CD4-positive, alpha-beta T cell (primary cell): ENCODE results near the gene ATG2A. TPM values are rescaled to one million over a fixed set of nuclear protein-coding genes. Genes with fewer than 3 reads are reported as not detected.

ENCODE experiments used
- ATAC-seq: fragments of 200-7000 bp; cut with Tn5 transposase; one replicate; pipeline ENCODE4 v1.10.0; 2022; ENCODE audit warnings: mild to moderate bottlenecking; ENCODE audit not compliant: poor library complexity
- CTCF ChIA-PET: fragments of 350-600 bp; sonication (Branson Sonifier 250); formaldehyde crosslinking; loops from one replicate; lab custom pipeline; 2021; ENCODE audit warnings: antibody characterized with exemption, inconsistent platforms; lab: Charles Lee
- POLR2A ChIA-PET: fragments of 350-600 bp; sonication (Branson Sonifier 250); formaldehyde crosslinking; loops from one replicate; lab custom pipeline; 2021; ENCODE audit warnings: antibody characterized with exemption, inconsistent platforms; lab: Charles Lee
- DNase-seq, 14 experiments: peaks; one replicate each; pipeline ENCODE4 v3.0.0-alpha.2; 2013 to 2020; ENCODE audit warnings: mixed read lengths in 2 of 14
- H3K27ac ChIP-seq, 2 donors: one replicate each; pipeline versions ENCODE4 v1.5.1 to v1.7.0; 2013; ENCODE audit warnings: low read length in 2 of 2, low read depth in 1 of 2, mild to moderate bottlenecking in 1 of 2
- H3K27me3 ChIP-seq, 2 experiments: 1 replicate in 1 of 2; 2 replicates in 1 of 2; pipeline versions ENCODE4 v1.6.1 to v1.7.0; 2013; ENCODE audit warnings: low read length in 2 of 2, control low read depth in 1 of 2, mild to moderate bottlenecking in 1 of 2, moderate library complexity in 1 of 2; ENCODE audit not compliant: insufficient read depth in 2 of 2, control insufficient read depth in 1 of 2
- H3K36me3 ChIP-seq: one replicate; pipeline ENCODE4 v1.6.1; 2013; ENCODE audit warnings: low read length, control low read depth; ENCODE audit not compliant: insufficient read depth
- H3K4me1 ChIP-seq: one replicate; pipeline ENCODE4 v1.6.1; 2013; ENCODE audit warnings: low read length, control low read depth; ENCODE audit not compliant: insufficient read depth
- H3K4me3 ChIP-seq: one replicate; pipeline ENCODE4 v1.5.1; 2013; ENCODE audit warnings: mild to moderate bottlenecking, low read length, moderate library complexity
- H3K9me3 ChIP-seq, 2 experiments: 1 replicate in 1 of 2; 2 replicates in 1 of 2; pipeline versions ENCODE4 v1.6.1 to v1.7.0; 2013; ENCODE audit warnings: low read length in 2 of 2, mild to moderate bottlenecking in 2 of 2, control low read depth in 1 of 2, moderate library complexity in 1 of 2; ENCODE audit not compliant: control insufficient read depth in 1 of 2, insufficient read depth in 1 of 2
- H3K27ac Mint-ChIP-seq: one replicate; pipeline ENCODE4 v1.8.0; 2020; ENCODE audit warnings: mixed read lengths
- H3K27me3 Mint-ChIP-seq: one replicate; pipeline ENCODE4 v1.8.0; 2021; ENCODE audit warnings: mixed read lengths
- H3K36me3 Mint-ChIP-seq: one replicate; pipeline ENCODE4 v1.8.0; 2021; ENCODE audit warnings: low read depth, mixed read lengths
- H3K4me1 Mint-ChIP-seq: one replicate; pipeline ENCODE4 v1.8.0; 2021; ENCODE audit warnings: low read depth, mixed read lengths
- H3K4me3 Mint-ChIP-seq: one replicate; pipeline ENCODE4 v1.8.0; 2020; ENCODE audit warnings: mild to moderate bottlenecking, mixed read lengths
- H3K9me3 Mint-ChIP-seq: one replicate; pipeline ENCODE4 v1.8.0; 2020; ENCODE audit warnings: mixed read lengths
- CTCF ChIP-seq: fragments of 200-600 bp; IDR thresholded peaks from one replicate; pipeline ENCODE4 v1.8.0; 2022; ENCODE audit warnings: antibody characterized with exemption, mild to moderate bottlenecking
- intact Hi-C, 2 experiments: fragments of 100-400 bp; cut with DNase I in 1 of 2; cut with micrococcal nuclease in 1 of 2; formaldehyde crosslinking; loops; one replicate each; pipeline versions ENCODE4 v1.15.1 to v1.9.0; 2023 to 2025; cut with DNase I, micrococcal nuclease
- total RNA-seq, 174 experiments: library from RNA in 2 of 174; stranded (reverse) in 2 of 174; gene quantifications; one replicate each; pipeline ENCODE4 v1.2.3 and lab custom pipeline; 2021 to 2026

The ATG2A gene
- total RNA-seq, 2 experiments from 2014 or later = 189 to 198 TPM

GRCh38 chr11:64947208-64947814 is 30.3 kb upstream of the ATG2A start:
- Mint-ChIP-seq H3K36me3 (no peaks in the 10 kb centered on the region), H3K27ac (no peak overlapping the region), H3K4me1 (no peaks in the 10 kb centered on the region), H3K27me3 (peaks cover 5% of the 10 kb centered on the region), H3K9me3 (no peaks in the 10 kb centered on the region), H3K4me3 (no peak overlapping the region)
- DNase-seq = no peak
- no peak for ATAC-seq
- CTCF ChIA-PET = no interaction called here
- no peak overlapping the region for H3K27ac ChIP-seq
- POLR2A ChIA-PET = no interaction called here
- H3K36me3 ChIP-seq = no peaks in the 10 kb centered on the region
- no peak overlapping the region for H3K4me3 ChIP-seq
- no peaks in the 10 kb centered on the region for H3K4me1 ChIP-seq
- H3K27me3 ChIP-seq = no peaks in the 10 kb centered on the region
- intact Hi-C loops = no loop called here
- TF ChIP-seq CTCF = no peak
- H3K9me3 ChIP-seq = no peaks in the 10 kb centered on the region

- no peaks in the 10 kb centered on the region for H3K9me3 ChIP-seq
- ChIA-PET POLR2A (interaction anchor here (1.1 kb wide), 1 partner anchor 11 kb away, joined by 5 read pairs; the partner anchor contains the start of gene PPP2R5B), CTCF (no interaction called here)
- H3K36me3 ChIP-seq = peaks cover 19% of the 10 kb centered on the region
- DNase-seq (no peak), ATAC-seq (no peak)
- H3K27ac ChIP-seq = no peak overlapping the region
- Mint-ChIP-seq H3K4me3 (no peak overlapping the region), H3K27ac (no peak overlapping the region), H3K9me3 (no peaks in the 10 kb centered on the region), H3K27me3 (peaks cover 3% of the 10 kb centered on the region), H3K36me3 (peaks cover 24% of the 10 kb centered on the region), H3K4me1 (no peaks in the 10 kb centered on the region)
- no peaks in the 10 kb centered on the region for H3K4me1 ChIP-seq
- H3K4me3 ChIP-seq = no peak overlapping the region
- H3K27me3 ChIP-seq = no peaks in the 10 kb centered on the region
- intact Hi-C loops = loop anchor here in 1 of 2 experiments (5.0 kb wide), 1 partner anchor 66 kb away; no protein-coding TSS in a partner anchor
- TF ChIP-seq CTCF = no peak
These were observed 19.5 kb upstream of the ATG2A start for GRCh38 chr11:64936539-64936938.

- CTCF ChIA-PET = no interaction called here
- DNase-seq (no peak), ATAC-seq (no peak)
- H3K9me3 ChIP-seq = no peaks in the 10 kb centered on the region
- H3K36me3 ChIP-seq = peaks cover 29% of the 10 kb centered on the region
- POLR2A ChIA-PET = no interaction called here
- Mint-ChIP-seq H3K4me3 (no peak within 1 kb of the TSS), H3K27me3 (no peaks in the 10 kb centered on the region), H3K36me3 (peaks cover 33% of the 10 kb centered on the region), H3K27ac (no peak within 1 kb of the TSS), H3K4me1 (no peaks in the 10 kb centered on the region), H3K9me3 (no peaks in the 10 kb centered on the region)
- no peak for TF ChIP-seq CTCF
- no peaks in the 10 kb centered on the region for H3K4me1 ChIP-seq
- H3K27ac ChIP-seq = no peak within 1 kb of the TSS
- no peaks in the 10 kb centered on the region for H3K27me3 ChIP-seq
- intact Hi-C loops = loop anchor here in 1 of 2 experiments (5.0 kb wide), 1 partner anchor 67 kb away; no protein-coding TSS in a partner anchor
- no peak within 1 kb of the TSS for H3K4me3 ChIP-seq
These were observed 18.5 kb upstream of the ATG2A start, which contains the start of gene GPHA2 for GRCh38 chr11:64935359-64936081. GPHA2 (minus strand) TSS chr11:64935893; CDS start chr11:64935460, 433 bp downstream.
